Measurements from ENCODE around the gene PNLIP.

Gene PNLIP

GRCh38 chr10:116587878-116588591, 42.3 kb downstream of the PNLIP start:
- DNase-seq, result no peak

GRCh38 chr10:116588995-116589394, 43.3 kb downstream of the PNLIP start:
- DNase-seq, result no peak

- no peak for DNase-seq
Observed at GRCh38 chr10:116589926-116590325, 44.2 kb downstream of the PNLIP start.

- no peak for DNase-seq
Observed at GRCh38 chr10:116590590-116591444, 45.1 kb downstream of the PNLIP start, which contains the start of gene PNLIPRP1. Gene PNLIPRP1 (plus strand): TSS chr10:116590959. CDS start chr10:116591130, 171 bp downstream.

- DNase-seq, result no peak
Observed at GRCh38 chr10:116593139-116593740, 47.5 kb downstream of the PNLIP start.

- no peak for DNase-seq
Observed at GRCh38 chr10:116594525-116595035, 48.8 kb downstream of the PNLIP start.

- DNase-seq, result no peak
Observed at GRCh38 chr10:116596062-116596461, 50.3 kb downstream of the PNLIP start.

- no peak for DNase-seq
Observed at GRCh38 chr10:116597543-116597942, 51.8 kb downstream of the PNLIP start.

GRCh38 chr10:116598329-116598728, 52.6 kb downstream of the PNLIP start:
- DNase-seq, result no peak

GRCh38 chr10:116599991-116600390, 54.3 kb downstream of the PNLIP start:
- DNase-seq, result no peak

- no peak for DNase-seq
Observed at GRCh38 chr10:116602648-116603400, 57.1 kb downstream of the PNLIP start.

- no peak for DNase-seq
Observed at GRCh38 chr10:116606061-116606483, 60.3 kb downstream of the PNLIP start.

- no peak for DNase-seq
Observed at GRCh38 chr10:116607336-116607735, 61.6 kb downstream of the PNLIP start.

- DNase-seq, result no peak
Observed at GRCh38 chr10:116608686-116609594, 63.2 kb downstream of the PNLIP start.

- DNase-seq, result no peak
Observed at GRCh38 chr10:116610443-116611152, 64.9 kb downstream of the PNLIP start.

- no peak for DNase-seq
Observed at GRCh38 chr10:116611153-116611545, 65.4 kb downstream of the PNLIP start.

GRCh38 chr10:116612107-116612769, 66.5 kb downstream of the PNLIP start:
- DNase-seq, result no peak

- no peak for DNase-seq
Observed at GRCh38 chr10:116613471-116613870, 67.7 kb downstream of the PNLIP start.

- DNase-seq, result no peak
Observed at GRCh38 chr10:116614796-116615195, 69.1 kb downstream of the PNLIP start.

- no peak for DNase-seq
Observed at GRCh38 chr10:116615199-116615776, 69.6 kb downstream of the PNLIP start.

Data from GF-D8 (cell line).